Measurements from ENCODE around the gene CFAP92. TPM values are rescaled to one million over a fixed set of nuclear protein-coding genes. Genes with fewer than 3 reads are reported as not detected.

CFAP92 gene
- total RNA-seq, 1 donor = not detected

DNA sequence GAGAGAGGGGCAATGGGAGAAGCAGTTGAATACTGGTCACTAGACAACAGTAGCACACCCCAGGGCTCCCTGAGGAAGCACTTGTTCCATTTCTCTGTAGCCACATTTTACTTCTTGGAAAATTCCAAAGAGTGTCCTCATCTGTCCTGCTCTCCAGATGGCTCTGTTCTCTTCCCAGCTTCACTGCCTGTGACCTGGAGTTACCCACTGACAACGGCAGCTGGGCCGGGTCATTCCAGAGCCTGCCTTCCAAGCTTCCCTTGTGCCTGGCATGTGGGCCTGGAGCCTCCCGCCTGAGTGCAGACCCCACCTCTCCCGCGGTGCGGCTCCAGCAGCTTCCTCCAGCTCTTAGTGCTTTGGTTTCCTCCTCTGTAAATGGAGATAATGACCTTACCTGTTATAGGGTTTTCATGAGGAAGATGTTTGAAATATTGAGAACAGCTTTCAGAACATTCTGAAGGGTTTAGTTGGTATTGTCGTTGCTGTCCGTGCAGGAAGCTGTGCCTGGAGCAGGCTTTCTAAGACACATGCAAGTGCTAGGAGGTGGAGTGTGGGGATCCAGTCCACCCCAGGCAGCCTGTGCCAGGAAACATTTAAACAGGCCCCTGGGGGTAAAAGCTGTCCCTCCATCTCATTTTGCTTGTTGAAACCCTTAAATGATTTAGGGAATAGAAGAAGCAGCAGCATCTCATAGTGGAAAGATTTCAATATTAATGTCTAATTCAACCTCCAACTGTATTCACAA is 32.0 kb upstream of the CFAP92 start:
- DNase-seq (ENCODE audit: low read depth) = peak; percentile 67
- TF ChIP-seq CTCF (IDR thresholded peaks at IDR 0.05; ENCODE audit: insufficient read depth, low read depth, low read length) = no peak
- no peak overlapping the region for H3K4me3 ChIP-seq (ENCODE audit: low read depth, low read length)

GRCh38 chr3:129025108-129025507 is 31.2 kb upstream of the CFAP92 start:
- H3K4me3 ChIP-seq (ENCODE audit: low read depth, low read length) = no peak overlapping the region
- TF ChIP-seq CTCF (IDR thresholded peaks at IDR 0.05; ENCODE audit: insufficient read depth, low read depth, low read length) = no peak
- no peak for DNase-seq (ENCODE audit: low read depth)

GRCh38 chr3:129023909-129024308 is 30.0 kb upstream of the CFAP92 start:
- DNase-seq (ENCODE audit: low read depth) = peak; percentile 18
- no peak overlapping the region for H3K4me3 ChIP-seq (ENCODE audit: low read depth, low read length)
- peak; percentile 21 for TF ChIP-seq CTCF (IDR thresholded peaks at IDR 0.05; ENCODE audit: insufficient read depth, low read depth, low read length)

- no peak for TF ChIP-seq CTCF (IDR thresholded peaks at IDR 0.05; ENCODE audit: insufficient read depth, low read depth, low read length)
- H3K4me3 ChIP-seq (ENCODE audit: low read depth, low read length) = no peak overlapping the region
- DNase-seq (ENCODE audit: low read depth) = peak; percentile 17
These were observed 29.1 kb upstream of the CFAP92 start for GRCh38 chr3:129023008-129023358.

- TF ChIP-seq CTCF (IDR thresholded peaks at IDR 0.05; ENCODE audit: insufficient read depth, low read depth, low read length) = no peak
- peak; percentile 89 for DNase-seq (ENCODE audit: low read depth)
- H3K4me3 ChIP-seq (ENCODE audit: low read depth, low read length) = no peak overlapping the region
These were observed 28.5 kb upstream of the CFAP92 start for GRCh38 chr3:129022114-129023007.

DNA sequence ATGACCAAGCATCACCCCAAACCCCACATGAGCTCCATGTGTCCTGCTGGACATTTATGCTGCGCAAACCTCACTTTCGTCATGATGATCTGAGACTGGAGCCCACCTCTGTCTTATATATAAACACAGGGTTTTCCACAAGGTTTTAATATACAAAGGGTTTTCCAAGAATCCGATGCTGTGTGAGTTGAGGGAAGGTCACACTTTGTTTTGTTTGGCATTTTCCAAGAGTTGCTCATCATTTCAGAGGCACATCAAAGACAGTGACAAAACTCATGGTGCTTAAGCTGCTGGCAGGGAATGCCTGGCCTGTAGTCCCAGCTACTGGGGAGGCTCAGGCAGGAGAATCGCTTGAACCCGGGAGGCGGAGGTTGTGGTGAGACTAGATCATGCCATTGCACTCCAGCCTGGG is 27.3 kb upstream of the CFAP92 start:
- DNase-seq (ENCODE audit: low read depth) = peak; percentile 71
- no peak for TF ChIP-seq CTCF (IDR thresholded peaks at IDR 0.05; ENCODE audit: insufficient read depth, low read depth, low read length)
- no peak overlapping the region for H3K4me3 ChIP-seq (ENCODE audit: low read depth, low read length)
